Hepatocyte (in vitro differentiated cells): ENCODE measurements around the gene ERCC1. TPM values are rescaled to one million over a fixed set of nuclear protein-coding genes. Genes with fewer than 3 reads are reported as not detected.

Experiments
- DNase-seq: peaks from one replicate; pipeline ENCODE4 v3.0.0-alpha.2; 2016; ENCODE audit warnings: low spot score
- H2AFZ ChIP-seq: fragments of 200-600 bp; sonication (generic); 2 replicates; pipeline ENCODE4 v1.6.0; 2016; ENCODE audit warnings: antibody characterized with exemption, mild to moderate bottlenecking
- H3K27ac ChIP-seq: fragments of 200-600 bp; sonication (generic); 2 replicates; pipeline ENCODE4 v1.5.1; 2016; ENCODE audit warnings: mild to moderate bottlenecking
- H3K27me3 ChIP-seq: fragments of 200-600 bp; sonication (generic); 2 replicates; pipeline ENCODE4 v1.6.1; 2016
- H3K36me3 ChIP-seq: fragments of 200-600 bp; sonication (generic); replicated peaks from 2 replicates; pipeline ENCODE4 v1.5.1; 2016; ENCODE audit warnings: low read depth; ENCODE audit not compliant: insufficient read depth
- H3K4me1 ChIP-seq: fragments of 200-600 bp; sonication (generic); 2 replicates; pipeline ENCODE4 v1.5.1; 2016; ENCODE audit warnings: mild to moderate bottlenecking, moderate library complexity; ENCODE audit not compliant: insufficient read depth
- H3K4me2 ChIP-seq: fragments of 200-600 bp; sonication (generic); 2 replicates; pipeline ENCODE4 v1.6.0; 2016
- H3K4me3 ChIP-seq: fragments of 200-600 bp; sonication (generic); 2 replicates; pipeline ENCODE4 v1.5.1; 2016; ENCODE audit warnings: mild to moderate bottlenecking
- H3K79me2 ChIP-seq: fragments of 200-600 bp; sonication (generic); 2 replicates; pipeline ENCODE4 v1.6.0; 2017; ENCODE audit warnings: mild to moderate bottlenecking
- H3K9me2 ChIP-seq: fragments of 200-600 bp; sonication (generic); replicated peaks from 2 replicates; pipeline ENCODE4 v1.6.0; 2017; ENCODE audit warnings: mild to moderate bottlenecking; ENCODE audit not compliant: insufficient read depth
- H3K9me3 ChIP-seq: fragments of 200-600 bp; sonication (generic); 2 replicates; pipeline ENCODE4 v1.5.1; 2016; ENCODE audit warnings: low read depth, mild to moderate bottlenecking
- H4K20me1 ChIP-seq: fragments of 200-600 bp; sonication (generic); 2 replicates; pipeline ENCODE4 v1.6.0; 2016; ENCODE audit warnings: mild to moderate bottlenecking; ENCODE audit not compliant: insufficient read depth, poor library complexity, severe bottlenecking
- EZH2 ChIP-seq: fragments of 200-600 bp; sonication (generic); IDR thresholded peaks from 2 replicates; pipeline ENCODE4 v1.6.1; 2016; ENCODE audit warnings: antibody characterized with exemption, mild to moderate bottlenecking, borderline replicate concordance
- EZH2phosphoT487 ChIP-seq: fragments of 200-600 bp; sonication (generic); IDR thresholded peaks from one replicate; pipeline ENCODE4 v1.6.1; 2018; ENCODE audit warnings: antibody characterized with exemption, mild to moderate bottlenecking, low read depth, moderate library complexity; ENCODE audit not compliant: unreplicated experiment, severe bottlenecking
- WGBS: methylation state at CpG from one replicate; pipeline ENCODE4 v1.1.6; 2016; ENCODE audit warnings: low lambda C conversion rate; ENCODE audit errors: missing lambda C conversion rate; 5-methylcytosine and 5-hydroxymethylcytosine counted together
- polyA plus RNA-seq: library from polyadenylated mRNA; unstranded; fragments of >200 nt; fragmentation: Nextera tagmentation; extraction: Ambion mirVana; gene quantifications from 2 replicates; pipeline ENCODE4 v1.2.1, GENCODE V29; 2016
- total RNA-seq: library from RNA; depleted of rRNA; stranded (reverse); fragments of >200 nt; gene quantifications from 2 replicates; pipeline ENCODE4 v1.2.3, GENCODE V29; 2014
- TF ChIP-seq, protein P1 (sequence below): fragments of 200-600 bp; sonication (generic); IDR thresholded peaks from 2 replicates; pipeline ENCODE4 v1.5.1; 2016; ENCODE audit warnings: antibody characterized with exemption, mild to moderate bottlenecking; ENCODE audit not compliant: poor library complexity

ERCC1 gene
- total and polyA plus RNA-seq, 2 experiments from 2014 or later = 42.5 to 66.7 TPM

DNA sequence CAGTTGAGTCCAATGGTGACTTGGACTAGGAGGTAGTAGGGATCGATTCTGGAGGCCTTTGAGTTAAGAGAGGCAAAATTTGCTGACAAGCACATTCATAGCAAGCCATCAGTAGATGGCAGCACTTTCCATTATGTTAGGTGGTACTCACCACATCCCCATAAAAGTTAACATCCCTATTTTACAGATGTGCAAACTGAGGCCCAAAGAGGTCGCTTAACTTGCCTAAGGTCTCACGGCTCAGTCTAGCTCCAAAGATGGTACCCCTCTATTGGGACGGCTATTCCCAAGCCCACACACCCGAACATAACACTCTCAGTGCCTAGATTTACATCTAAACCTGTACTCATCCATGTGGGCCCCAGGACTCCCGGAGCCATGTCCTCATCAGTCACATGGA is 22.6 kb upstream of the ERCC1 start:
- no peaks in the 10 kb centered on the region for H3K79me2 ChIP-seq
- no peaks in the 10 kb centered on the region for H3K27me3 ChIP-seq
- no peak overlapping the region for H3K4me2 ChIP-seq
- H3K9me2 ChIP-seq = no peaks in the 10 kb centered on the region
- WGBS = 84% methylated on average over 6 of the region's 6 CpGs
- no peak overlapping the region for H3K27ac ChIP-seq
- peak; percentile 41 for DNase-seq
- H3K36me3 ChIP-seq = no peaks in the 10 kb centered on the region
- H3K9me3 ChIP-seq = no peaks in the 10 kb centered on the region
- no peak overlapping the region for H2AFZ ChIP-seq
- no peak overlapping the region for H3K4me3 ChIP-seq
- H4K20me1 ChIP-seq = no peaks in the 10 kb centered on the region
- TF ChIP-seq EZH2phosphoT487 (no peak), EZH2 (no peak)
- TF ChIP-seq, protein P1, sequence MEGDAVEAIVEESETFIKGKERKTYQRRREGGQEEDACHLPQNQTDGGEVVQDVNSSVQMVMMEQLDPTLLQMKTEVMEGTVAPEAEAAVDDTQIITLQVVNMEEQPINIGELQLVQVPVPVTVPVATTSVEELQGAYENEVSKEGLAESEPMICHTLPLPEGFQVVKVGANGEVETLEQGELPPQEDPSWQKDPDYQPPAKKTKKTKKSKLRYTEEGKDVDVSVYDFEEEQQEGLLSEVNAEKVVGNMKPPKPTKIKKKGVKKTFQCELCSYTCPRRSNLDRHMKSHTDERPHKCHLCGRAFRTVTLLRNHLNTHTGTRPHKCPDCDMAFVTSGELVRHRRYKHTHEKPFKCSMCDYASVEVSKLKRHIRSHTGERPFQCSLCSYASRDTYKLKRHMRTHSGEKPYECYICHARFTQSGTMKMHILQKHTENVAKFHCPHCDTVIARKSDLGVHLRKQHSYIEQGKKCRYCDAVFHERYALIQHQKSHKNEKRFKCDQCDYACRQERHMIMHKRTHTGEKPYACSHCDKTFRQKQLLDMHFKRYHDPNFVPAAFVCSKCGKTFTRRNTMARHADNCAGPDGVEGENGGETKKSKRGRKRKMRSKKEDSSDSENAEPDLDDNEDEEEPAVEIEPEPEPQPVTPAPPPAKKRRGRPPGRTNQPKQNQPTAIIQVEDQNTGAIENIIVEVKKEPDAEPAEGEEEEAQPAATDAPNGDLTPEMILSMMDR = peak; percentile 21
- peaks cover 16% of the 10 kb centered on the region for H3K4me1 ChIP-seq

DNA sequence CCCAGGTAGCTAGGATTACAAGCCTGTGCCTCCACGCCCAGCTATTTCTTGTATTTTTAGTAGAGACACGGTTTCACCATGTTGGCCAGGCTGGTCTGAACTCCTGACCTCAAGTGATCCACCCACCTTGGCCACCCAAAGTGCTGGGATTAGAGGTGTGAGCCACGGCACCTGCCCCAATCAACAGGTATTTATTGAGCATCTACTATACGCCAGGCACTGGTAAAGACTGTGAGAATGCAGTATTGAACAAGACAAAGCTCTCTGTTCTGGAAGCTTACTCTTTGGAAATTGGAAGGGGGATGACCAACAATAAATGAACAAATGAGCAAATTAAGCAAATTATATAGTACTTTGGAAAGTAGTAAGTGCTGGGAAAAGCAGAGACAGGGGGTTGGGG is 21.4 kb upstream of the ERCC1 start:
- H3K4me1 ChIP-seq = peaks cover 17% of the 10 kb centered on the region
- TF ChIP-seq, protein P1 = no peak
- TF ChIP-seq EZH2 (no peak), EZH2phosphoT487 (no peak)
- no peaks in the 10 kb centered on the region for H3K36me3 ChIP-seq
- no peak overlapping the region for H3K27ac ChIP-seq
- no peaks in the 10 kb centered on the region for H4K20me1 ChIP-seq
- H3K4me3 ChIP-seq = no peak overlapping the region
- H3K9me3 ChIP-seq = no peaks in the 10 kb centered on the region
- no peak for DNase-seq
- 89% methylated on average over 4 of the region's 4 CpGs for WGBS
- H3K4me2 ChIP-seq = no peak overlapping the region
- H3K79me2 ChIP-seq = no peaks in the 10 kb centered on the region
- no peaks in the 10 kb centered on the region for H3K27me3 ChIP-seq
- no peak overlapping the region for H2AFZ ChIP-seq
- H3K9me2 ChIP-seq = no peaks in the 10 kb centered on the region

DNA sequence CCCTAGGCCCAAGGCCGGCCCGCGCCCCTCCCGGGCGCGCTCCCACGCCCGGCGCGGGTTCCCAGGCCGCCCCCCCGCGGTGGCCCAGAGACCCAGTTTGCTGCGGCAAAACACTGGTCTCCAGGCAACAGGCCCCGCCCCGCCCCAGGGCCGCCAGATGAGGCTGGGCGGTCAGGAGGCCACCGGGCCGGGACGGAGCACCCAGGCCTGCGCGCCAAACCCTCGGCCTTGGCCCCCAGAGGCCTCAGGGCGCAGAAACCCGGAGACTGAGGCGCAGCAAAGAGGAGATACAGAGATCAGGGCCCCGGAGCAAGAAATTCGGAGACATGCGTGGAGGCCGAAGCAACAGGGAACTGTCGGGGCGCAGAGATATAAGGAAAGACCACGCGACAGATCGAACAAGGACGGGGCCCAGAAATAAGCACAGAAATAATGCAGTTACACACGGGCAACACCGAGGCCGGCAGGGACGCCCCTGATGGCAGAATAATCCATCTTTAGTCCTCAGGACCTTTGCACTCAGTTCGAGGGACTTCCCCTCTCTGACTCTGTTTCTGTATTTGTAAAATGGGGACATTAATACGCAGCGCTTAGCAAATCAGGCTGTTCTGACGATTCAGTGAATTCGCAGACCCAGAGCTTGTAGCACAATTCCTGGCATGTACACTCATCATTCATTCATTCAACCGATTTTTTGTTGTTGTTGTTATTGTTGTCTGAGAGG is 20.8 kb upstream of the ERCC1 start:
- TF ChIP-seq EZH2phosphoT487 = no peak
- peak overlapping the region; percentile 86 for H3K4me2 ChIP-seq
- DNase-seq = peak; percentile 96
- peak overlapping the region; percentile 2 for H3K4me3 ChIP-seq
- peaks cover 18% of the 10 kb centered on the region for H3K4me1 ChIP-seq
- H3K27me3 ChIP-seq = no peaks in the 10 kb centered on the region
- 26% methylated on average over 36 of the region's 47 CpGs for WGBS
- H2AFZ ChIP-seq = peak overlapping the region; percentile 14
- peak overlapping the region; percentile 92 for H3K27ac ChIP-seq
- no peaks in the 10 kb centered on the region for H3K79me2 ChIP-seq
- no peaks in the 10 kb centered on the region for H3K9me2 ChIP-seq
- no peaks in the 10 kb centered on the region for H4K20me1 ChIP-seq
- no peaks in the 10 kb centered on the region for H3K36me3 ChIP-seq
- H3K9me3 ChIP-seq = no peaks in the 10 kb centered on the region

DNA sequence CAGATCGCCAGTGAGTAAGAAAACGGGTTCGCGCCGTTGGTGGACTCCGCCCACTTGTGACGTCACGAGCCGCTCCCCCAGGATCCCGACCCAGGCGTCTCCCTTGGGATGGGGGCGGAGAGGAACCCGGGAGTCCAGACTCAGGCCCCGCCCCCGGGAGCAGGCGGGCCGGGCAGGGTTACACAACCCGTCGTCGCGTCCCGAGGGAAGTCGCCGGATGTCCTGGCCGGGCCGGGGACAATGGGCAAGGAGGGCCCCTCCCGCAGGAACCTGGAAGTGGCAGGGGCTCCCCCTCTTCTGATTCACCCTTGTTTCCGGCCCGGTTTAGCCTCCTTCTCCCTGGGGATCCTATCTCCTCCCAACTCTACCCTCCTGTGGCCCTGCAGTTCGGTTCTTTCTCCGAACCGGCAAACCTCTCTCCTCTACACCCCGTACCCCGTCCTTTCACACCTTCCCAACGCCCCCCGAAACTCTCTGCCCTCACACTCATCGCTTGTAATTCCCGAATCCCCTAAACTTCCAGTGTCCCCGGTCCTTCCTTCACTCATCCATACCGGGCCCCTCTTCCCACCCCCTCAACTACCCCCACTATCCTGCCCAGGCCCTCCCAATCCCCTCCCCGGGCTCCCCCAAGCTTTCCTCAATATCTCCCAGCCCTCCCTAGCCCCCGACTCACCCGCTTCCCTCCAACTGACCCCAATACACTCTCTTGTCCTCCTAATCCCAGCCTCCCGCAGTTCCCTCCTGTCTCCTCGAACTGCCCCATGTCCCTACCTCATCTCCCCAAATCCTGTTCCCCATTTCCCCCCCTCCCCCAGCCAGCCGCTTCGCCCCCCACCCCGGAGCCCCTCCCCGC is 20.0 kb upstream of the ERCC1 start:
- H3K4me2 ChIP-seq = peak overlapping the region; percentile 86
- no peaks in the 10 kb centered on the region for H3K27me3 ChIP-seq
- H3K9me3 ChIP-seq = no peaks in the 10 kb centered on the region
- peak; percentile 98 for DNase-seq
- no peaks in the 10 kb centered on the region for H3K36me3 ChIP-seq
- H3K4me1 ChIP-seq = peaks cover 18% of the 10 kb centered on the region
- peak overlapping the region; percentile 46 for H2AFZ ChIP-seq
- no peaks in the 10 kb centered on the region for H3K9me2 ChIP-seq
- H3K27ac ChIP-seq = peak overlapping the region; percentile 92
- 4% methylated on average over 28 of the region's 49 CpGs for WGBS
- no peak for TF ChIP-seq EZH2
- TF ChIP-seq, protein P1 = no peak
- TF ChIP-seq EZH2phosphoT487 = no peak
- H3K79me2 ChIP-seq = no peaks in the 10 kb centered on the region
- H3K4me3 ChIP-seq = peak overlapping the region; percentile 30
- no peaks in the 10 kb centered on the region for H4K20me1 ChIP-seq
